Measurements from ENCODE around the gene NAT14.
"Not testable (repeated sequence)": the region's sequence is repeated elsewhere in the genome, so short reads cannot be mapped to it uniquely, and the experiment has no call there.

The NAT14 gene

DNA sequence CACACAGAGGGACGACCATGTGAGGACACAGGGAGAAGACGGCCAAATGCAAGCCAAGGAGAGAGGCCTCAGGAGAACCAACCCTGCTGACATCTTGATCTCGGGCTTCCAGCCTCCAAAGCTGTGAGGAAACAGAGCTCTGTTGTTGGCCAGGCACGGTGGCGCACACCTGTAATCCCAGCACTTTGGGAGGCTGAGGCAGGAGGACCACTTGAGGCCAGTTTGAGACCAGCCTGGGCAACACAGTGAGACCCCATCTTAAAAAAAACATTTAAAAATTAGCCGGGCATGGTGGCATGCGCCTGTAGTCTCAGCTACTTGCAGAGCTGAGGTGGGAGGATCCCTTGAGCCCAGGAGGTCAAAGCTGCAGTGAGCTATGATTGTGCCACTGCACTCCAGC, 49.3 kb downstream of the NAT14 start:
- not testable (repeated sequence) for DNase-seq (ENCODE audit: low spot score); FAIRE-seq

DNA sequence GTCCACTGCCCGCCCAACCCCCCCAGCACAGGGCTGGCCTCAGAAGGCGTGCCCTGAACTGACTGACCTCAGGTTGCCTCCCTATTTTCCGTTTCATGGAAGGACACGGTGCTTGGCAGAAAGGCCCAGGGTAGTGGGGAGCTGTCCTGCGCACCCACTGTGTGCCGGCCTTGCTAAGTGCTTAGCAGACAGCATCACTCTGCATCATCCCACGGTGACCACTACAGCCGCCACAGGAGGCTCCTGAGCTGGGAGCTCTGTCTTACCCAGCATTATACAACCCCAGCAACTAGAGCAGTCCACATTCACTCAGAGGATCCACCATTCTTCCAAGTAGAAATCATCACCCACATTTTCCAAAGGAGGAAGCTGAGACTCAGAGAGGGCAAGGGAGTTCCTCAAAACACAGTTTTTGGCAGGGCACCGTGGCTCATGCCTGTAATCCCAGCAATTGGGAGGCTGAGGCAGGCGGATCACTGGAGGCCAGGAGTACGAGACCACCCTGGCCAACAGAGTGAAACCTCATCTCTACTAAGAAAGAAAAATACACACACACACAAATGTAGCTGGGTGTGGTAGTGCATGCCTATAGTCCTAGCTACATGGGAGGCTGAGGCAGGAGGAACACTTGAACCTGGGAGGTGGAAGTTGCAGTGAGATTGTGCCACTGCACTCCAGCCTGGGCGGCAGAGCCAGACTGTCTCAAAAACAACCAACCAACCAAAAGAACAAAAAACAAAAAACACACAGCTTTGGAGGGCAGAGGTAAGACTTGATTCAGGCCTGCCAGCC, 50.4 kb downstream of the NAT14 start:
- FAIRE-seq (no peak), DNase-seq (ENCODE audit: low spot score) (no peak)

DNA sequence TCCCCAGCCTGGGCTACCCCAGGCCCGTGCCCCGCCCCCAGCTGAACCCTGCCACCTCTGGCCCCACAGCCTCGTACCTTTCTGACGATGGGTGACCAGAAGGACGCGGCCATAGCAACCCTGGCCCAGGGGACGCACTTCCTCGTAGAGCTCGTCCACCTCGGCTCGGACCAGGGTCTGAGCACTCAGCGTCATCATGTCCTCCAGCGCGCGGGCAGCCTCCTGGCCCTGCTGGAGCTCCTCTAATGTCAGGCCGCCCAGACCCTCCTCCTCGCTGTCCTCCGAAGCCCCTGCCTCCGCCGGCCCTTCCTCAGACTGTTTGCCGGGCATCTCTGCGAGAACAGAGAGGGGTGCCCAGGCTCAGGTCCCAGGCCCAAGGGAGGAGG, 51.0 kb downstream of the NAT14 start:
- DNase-seq (ENCODE audit: low spot score) = no peak
- no peak for FAIRE-seq

- FAIRE-seq (no peak), DNase-seq (ENCODE audit: low spot score) (no peak)
Observed at GRCh38 chr19:55536366-55536765, 51.4 kb downstream of the NAT14 start.

Measured in RCC 7860 (cell line).